ENCODE results near the gene TIMP3.
"Not testable (repeated sequence)": the region's sequence is repeated elsewhere in the genome, so short reads cannot be mapped to it uniquely, and the experiment has no call there.

The TIMP3 gene

GRCh38 chr22:32801537-32802236 lies at the start of gene TIMP3:
TIMP3 (plus strand) TSS chr22:32801705; CDS start chr22:32802002, 297 bp downstream.
- no peak for DNase-seq (ENCODE audit: low spot score)
- no peak for TF ChIP-seq CTCF (IDR thresholded peaks at IDR 0.05; ENCODE audit: extremely low read depth, missing control alignments)

- TF ChIP-seq CTCF (IDR thresholded peaks at IDR 0.05; ENCODE audit: extremely low read depth, missing control alignments) = no peak
- no peak for DNase-seq (ENCODE audit: low spot score)
These were observed 49.2 kb upstream of the TIMP3 start for GRCh38 chr22:32752326-32752725.

GRCh38 chr22:32752816-32753520 lies 48.5 kb upstream of the TIMP3 start:
- no peak for TF ChIP-seq CTCF (IDR thresholded peaks at IDR 0.05; ENCODE audit: extremely low read depth, missing control alignments)
- DNase-seq (ENCODE audit: low spot score) = no peak

GRCh38 chr22:32753591-32753990 lies 47.9 kb upstream of the TIMP3 start:
- no peak for TF ChIP-seq CTCF (IDR thresholded peaks at IDR 0.05; ENCODE audit: extremely low read depth, missing control alignments)
- no peak for DNase-seq (ENCODE audit: low spot score)

- DNase-seq (ENCODE audit: low spot score) = no peak
- no peak for TF ChIP-seq CTCF (IDR thresholded peaks at IDR 0.05; ENCODE audit: extremely low read depth, missing control alignments)
These were observed 47.0 kb upstream of the TIMP3 start for GRCh38 chr22:32754413-32755041.

- DNase-seq (ENCODE audit: low spot score) = not testable (repeated sequence)
These were observed 44.3 kb upstream of the TIMP3 start for GRCh38 chr22:32757086-32757762.

GRCh38 chr22:32758866-32759385 lies 42.6 kb upstream of the TIMP3 start:
- no peak for DNase-seq (ENCODE audit: low spot score)
- no peak for TF ChIP-seq CTCF (IDR thresholded peaks at IDR 0.05; ENCODE audit: extremely low read depth, missing control alignments)

Data from GM20000 (cell line).